HG03066 (cell line): ENCODE measurements around the gene ACHE.
A peak's percentile ranks its signal among the peaks of the same experiment; 100 is the strongest.
"Not testable (repeated sequence)": the region's sequence is repeated elsewhere in the genome, so short reads cannot be mapped to it uniquely, and the experiment has no call there.

Experiments
- ATAC-seq: cut with Tn5 transposase; IDR thresholded peaks from one replicate; pipeline ENCODE4 v1.9.1; 2021; ENCODE audit warnings: low read depth; ENCODE audit not compliant: unreplicated experiment

ACHE gene

GRCh38 chr7:100865938-100866728 is 29.6 kb downstream of the ACHE start:
- no peak for ATAC-seq

- ATAC-seq: no peak
Observed at GRCh38 chr7:100865372-100865911, 30.2 kb downstream of the ACHE start.

GRCh38 chr7:100864263-100864845 is 31.3 kb downstream of the ACHE start:
- ATAC-seq: no peak

GRCh38 chr7:100863406-100863950 is 32.2 kb downstream of the ACHE start:
- no peak for ATAC-seq

- ATAC-seq: no peak
Observed at GRCh38 chr7:100861616-100861985, 34.1 kb downstream of the ACHE start.

- no peak for ATAC-seq
Observed at GRCh38 chr7:100860702-100861615, 34.7 kb downstream of the ACHE start.

- no peak for ATAC-seq
Observed at GRCh38 chr7:100859856-100860255, 35.8 kb downstream of the ACHE start.

GRCh38 chr7:100856871-100857282 is 38.8 kb downstream of the ACHE start:
- ATAC-seq: no peak

- no peak for ATAC-seq
Observed at GRCh38 chr7:100855515-100855914, 40.2 kb downstream of the ACHE start.

GRCh38 chr7:100854899-100855298 is 40.8 kb downstream of the ACHE start:
- not testable (repeated sequence) for ATAC-seq

GRCh38 chr7:100854146-100854895 is 41.4 kb downstream of the ACHE start:
- no peak for ATAC-seq

GRCh38 chr7:100852048-100852872 is 43.4 kb downstream of the ACHE start, which contains the start of gene SLC12A9:
SLC12A9 (plus strand) TSS chr7:100852713; CDS start chr7:100854198, 1,485 bp downstream.
- ATAC-seq: peak; percentile 81

GRCh38 chr7:100847360-100847759 is 48.3 kb downstream of the ACHE start:
- no peak for ATAC-seq

- ATAC-seq: no peak
Observed at GRCh38 chr7:100840470-100841100, 55.1 kb downstream of the ACHE start.
